ENCODE results near the gene BCL2L12. TPM values are rescaled to one million over a fixed set of nuclear protein-coding genes. Genes with fewer than 3 reads are reported as not detected.

The BCL2L12 gene
- total RNA-seq, 4 donors from 2014 or later, result 3.1 to 23.8 (median 3.5) TPM

GRCh38 chr19:49690656-49691242 is 25.0 kb downstream of the BCL2L12 start, which contains the start of gene CPT1C:
TSS of gene CPT1C (plus strand) at chr19:49691116. CDS start at chr19:49692253, 1,137 bp downstream.
- peaks cover 0 to 7% of the 10 kb centered on the region in 2 donors for H3K4me1 ChIP-seq
- no peaks in the 10 kb centered on the region for H3K9me3 ChIP-seq
- H3K27me3 ChIP-seq, result no peaks in the 10 kb centered on the region
- peak within 1 kb of the TSS; percentile 39 to 44 for H3K4me3 ChIP-seq
- TF ChIP-seq POLR2A (IDR thresholded peaks at IDR 0.05), result peak; percentile 59 to 62
- no peak for TF ChIP-seq CTCF (IDR thresholded peaks at IDR 0.05)
- DNase-seq, result peak; percentile 85 to 87
- peak within 1 kb of the TSS; percentile 71 to 77 for H3K27ac ChIP-seq
- H3K36me3 ChIP-seq, result no peaks in the 10 kb centered on the region
- intact Hi-C loops (cut with DNase I; ENCODE audit: low total_unique reads), result no loop called here

- Histone ChIP-seq H3K4me3 (peak overlapping the region; percentile 39 to 44), H3K27me3 (no peaks in the 10 kb centered on the region), H3K36me3 (no peaks in the 10 kb centered on the region), H3K4me1 (peaks cover 0 to 7% of the 10 kb centered on the region in 2 donors), H3K27ac (peak overlapping the region; percentile 71 to 77), H3K9me3 (no peaks in the 10 kb centered on the region)
- peak; percentile 64 to 73 for DNase-seq
- TF ChIP-seq POLR2A (IDR thresholded peaks at IDR 0.05) (no peak), CTCF (IDR thresholded peaks at IDR 0.05) (no peak)
- intact Hi-C loops (cut with DNase I; ENCODE audit: low total_unique reads), result no loop called here
Observed at GRCh38 chr19:49691243-49692146, 25.8 kb downstream of the BCL2L12 start.

DNA sequence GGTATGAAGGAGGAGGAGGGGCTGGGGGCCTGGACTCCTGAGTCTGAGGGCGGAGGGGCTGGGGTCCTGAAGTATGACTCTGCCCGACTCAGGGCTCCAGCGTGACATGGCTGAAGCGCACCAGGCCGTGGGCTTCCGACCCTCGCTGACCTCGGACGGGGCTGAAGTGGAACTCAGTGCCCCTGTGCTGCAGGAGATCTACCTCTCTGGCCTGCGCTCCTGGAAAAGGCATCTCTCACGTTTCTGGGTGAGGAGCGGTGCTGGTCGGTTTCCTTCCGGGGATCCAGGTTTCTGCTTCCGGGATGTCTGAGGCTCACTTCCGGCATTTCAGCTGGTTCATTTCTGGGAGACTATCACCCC is 26.4 kb downstream of the BCL2L12 start:
- intact Hi-C loops (cut with DNase I; ENCODE audit: low total_unique reads), result no loop called here
- peak overlapping the region; percentile 7 to 20 for H3K27ac ChIP-seq
- no peaks in the 10 kb centered on the region for H3K9me3 ChIP-seq
- peaks cover 0 to 7% of the 10 kb centered on the region in 2 donors for H3K4me1 ChIP-seq
- peak overlapping the region in 1 of 2 donors; percentile 44 for H3K4me3 ChIP-seq
- no peak for TF ChIP-seq POLR2A (IDR thresholded peaks at IDR 0.05)
- TF ChIP-seq CTCF (IDR thresholded peaks at IDR 0.05), result no peak
- no peak for DNase-seq
- H3K27me3 ChIP-seq, result no peaks in the 10 kb centered on the region
- H3K36me3 ChIP-seq, result no peaks in the 10 kb centered on the region

- H3K36me3 ChIP-seq, result no peaks in the 10 kb centered on the region
- no peak overlapping the region for H3K27ac ChIP-seq
- intact Hi-C loops (cut with DNase I; ENCODE audit: low total_unique reads), result no loop called here
- H3K9me3 ChIP-seq, result no peaks in the 10 kb centered on the region
- H3K4me3 ChIP-seq, result no peak overlapping the region
- TF ChIP-seq CTCF (IDR thresholded peaks at IDR 0.05) (no peak), POLR2A (IDR thresholded peaks at IDR 0.05) (no peak)
- no peaks in the 10 kb centered on the region for H3K4me1 ChIP-seq
- no peaks in the 10 kb centered on the region for H3K27me3 ChIP-seq
- DNase-seq, result no peak
Observed at GRCh38 chr19:49696115-49696514, 30.4 kb downstream of the BCL2L12 start.

DNA sequence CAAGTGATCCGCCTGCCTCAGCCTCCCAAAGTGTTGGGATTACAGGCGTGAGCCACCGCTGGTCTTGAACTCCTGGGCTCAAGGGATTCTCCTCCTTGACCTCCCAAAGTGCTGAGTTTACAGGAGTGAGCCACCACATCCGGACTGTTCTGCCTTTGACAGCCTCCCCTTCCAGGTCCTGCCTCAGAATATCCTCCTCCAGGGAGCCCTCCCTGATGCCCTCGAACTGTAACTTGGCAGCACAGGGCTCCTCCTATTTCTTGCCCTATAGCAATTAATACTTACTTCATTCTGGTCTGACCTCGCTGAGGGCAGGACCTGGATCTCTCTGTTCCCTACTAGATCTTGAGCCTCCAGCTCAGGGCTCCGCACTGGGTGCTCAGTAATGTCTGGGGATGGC is 31.1 kb downstream of the BCL2L12 start:
- no peaks in the 10 kb centered on the region for H3K27me3 ChIP-seq
- TF ChIP-seq CTCF (IDR thresholded peaks at IDR 0.05) (no peak), POLR2A (IDR thresholded peaks at IDR 0.05) (no peak)
- intact Hi-C loops (cut with DNase I; ENCODE audit: low total_unique reads), result no loop called here
- no peak overlapping the region for H3K4me3 ChIP-seq
- no peaks in the 10 kb centered on the region for H3K4me1 ChIP-seq
- H3K27ac ChIP-seq, result no peak overlapping the region
- no peak for DNase-seq
- H3K36me3 ChIP-seq, result no peaks in the 10 kb centered on the region
- H3K9me3 ChIP-seq, result no peaks in the 10 kb centered on the region
